Type B pancreatic cell (in vitro differentiated cells): ENCODE measurements around the gene ANKRD23. TPM values are rescaled to one million over a fixed set of nuclear protein-coding genes. Genes with fewer than 3 reads are reported as not detected.
A peak's percentile ranks its signal among the peaks of the same experiment; 100 is the strongest.
"Not testable (repeated sequence)": the region's sequence is repeated elsewhere in the genome, so short reads cannot be mapped to it uniquely, and the experiment has no call there.

ENCODE experiments used
- DNase-seq: peaks from one replicate; pipeline ENCODE4 v3.0.0; 2021; ENCODE audit warnings: mixed read lengths; ENCODE audit not compliant: unreplicated experiment; ENCODE audit errors: extremely low spot score
- H3K27ac Mint-ChIP-seq: 2 replicates; pipeline ENCODE4 v1.8.0; 2021; ENCODE audit warnings: mild to moderate bottlenecking, mixed read lengths
- H3K27me3 Mint-ChIP-seq: 2 replicates; pipeline ENCODE4 v1.8.0; 2021; ENCODE audit warnings: mixed read lengths
- H3K36me3 Mint-ChIP-seq: 2 replicates; pipeline ENCODE4 v1.8.0; 2021; ENCODE audit warnings: mixed read lengths
- H3K4me1 Mint-ChIP-seq: one replicate; pipeline ENCODE4 v1.8.0; 2021; ENCODE audit warnings: mixed read lengths; ENCODE audit not compliant: unreplicated experiment
- H3K4me3 Mint-ChIP-seq: 2 replicates; pipeline ENCODE4 v1.8.0; 2021; ENCODE audit warnings: mild to moderate bottlenecking, mixed read lengths
- H3K9me3 Mint-ChIP-seq: 2 replicates; pipeline ENCODE4 v1.8.0; 2021; ENCODE audit warnings: mixed read lengths
- total RNA-seq: library from RNA; stranded (reverse); gene quantifications from 2 replicates; pipeline ENCODE4 v1.2.1, GENCODE V29; 2021; ENCODE audit warnings: low replicate concordance
- TF ChIP-seq, protein P1 (sequence below): fragments of 200-600 bp; sonication (generic); conservative IDR thresholded peaks from 2 replicates; pipeline ENCODE4 v1.5.0; 2021; ENCODE audit warnings: antibody characterized with exemption, mild to moderate bottlenecking

Gene ANKRD23
- total RNA-seq, 1 donor from 2014 or later: 8.1 TPM

DNA sequence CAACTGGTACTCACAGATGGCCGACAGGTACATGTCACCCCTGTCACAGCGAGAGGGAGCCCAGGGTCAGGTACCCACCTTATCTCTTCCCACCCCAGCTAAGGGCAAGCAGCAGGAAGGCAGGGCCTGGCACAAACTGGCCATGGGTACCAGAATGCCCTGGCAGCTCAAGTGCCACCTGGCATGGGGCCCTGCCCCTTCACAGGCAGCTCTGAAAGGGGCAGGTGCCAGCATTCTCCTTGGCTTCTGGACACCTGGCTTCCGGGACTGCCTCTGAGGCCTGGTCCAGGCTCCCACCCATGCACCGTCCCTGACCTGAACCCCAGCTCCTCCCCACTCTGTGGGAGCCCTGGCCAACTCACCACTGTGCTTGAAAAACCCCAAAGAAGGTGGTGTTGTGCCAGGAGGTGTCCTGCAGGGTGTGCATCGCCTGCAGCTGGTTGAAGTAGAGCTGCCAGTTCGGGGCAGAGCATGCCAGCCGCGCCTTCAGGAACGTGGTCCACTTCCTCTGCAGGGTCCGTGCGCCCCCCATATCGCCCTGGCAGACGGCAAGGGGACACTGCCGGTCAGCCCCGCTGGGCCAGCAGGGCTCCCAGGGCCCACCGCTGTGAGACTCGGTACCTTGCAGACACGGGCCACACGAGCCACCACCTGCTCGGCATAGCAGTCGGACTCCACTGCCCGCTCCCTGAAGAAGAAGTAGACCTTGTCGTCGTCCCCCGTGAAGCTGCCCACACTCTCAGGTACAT lies 20.7 kb upstream of the ANKRD23 start:
- Mint-ChIP-seq H3K27ac (no peak overlapping the region), H3K4me3 (no peak overlapping the region), H3K9me3 (no peaks in the 10 kb centered on the region), H3K36me3 (peaks cover 16% of the 10 kb centered on the region), H3K27me3 (no peaks in the 10 kb centered on the region), H3K4me1 (peaks cover 14% of the 10 kb centered on the region)
- TF ChIP-seq, protein P1, sequence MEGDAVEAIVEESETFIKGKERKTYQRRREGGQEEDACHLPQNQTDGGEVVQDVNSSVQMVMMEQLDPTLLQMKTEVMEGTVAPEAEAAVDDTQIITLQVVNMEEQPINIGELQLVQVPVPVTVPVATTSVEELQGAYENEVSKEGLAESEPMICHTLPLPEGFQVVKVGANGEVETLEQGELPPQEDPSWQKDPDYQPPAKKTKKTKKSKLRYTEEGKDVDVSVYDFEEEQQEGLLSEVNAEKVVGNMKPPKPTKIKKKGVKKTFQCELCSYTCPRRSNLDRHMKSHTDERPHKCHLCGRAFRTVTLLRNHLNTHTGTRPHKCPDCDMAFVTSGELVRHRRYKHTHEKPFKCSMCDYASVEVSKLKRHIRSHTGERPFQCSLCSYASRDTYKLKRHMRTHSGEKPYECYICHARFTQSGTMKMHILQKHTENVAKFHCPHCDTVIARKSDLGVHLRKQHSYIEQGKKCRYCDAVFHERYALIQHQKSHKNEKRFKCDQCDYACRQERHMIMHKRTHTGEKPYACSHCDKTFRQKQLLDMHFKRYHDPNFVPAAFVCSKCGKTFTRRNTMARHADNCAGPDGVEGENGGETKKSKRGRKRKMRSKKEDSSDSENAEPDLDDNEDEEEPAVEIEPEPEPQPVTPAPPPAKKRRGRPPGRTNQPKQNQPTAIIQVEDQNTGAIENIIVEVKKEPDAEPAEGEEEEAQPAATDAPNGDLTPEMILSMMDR: no peak
- no peak for DNase-seq

DNA sequence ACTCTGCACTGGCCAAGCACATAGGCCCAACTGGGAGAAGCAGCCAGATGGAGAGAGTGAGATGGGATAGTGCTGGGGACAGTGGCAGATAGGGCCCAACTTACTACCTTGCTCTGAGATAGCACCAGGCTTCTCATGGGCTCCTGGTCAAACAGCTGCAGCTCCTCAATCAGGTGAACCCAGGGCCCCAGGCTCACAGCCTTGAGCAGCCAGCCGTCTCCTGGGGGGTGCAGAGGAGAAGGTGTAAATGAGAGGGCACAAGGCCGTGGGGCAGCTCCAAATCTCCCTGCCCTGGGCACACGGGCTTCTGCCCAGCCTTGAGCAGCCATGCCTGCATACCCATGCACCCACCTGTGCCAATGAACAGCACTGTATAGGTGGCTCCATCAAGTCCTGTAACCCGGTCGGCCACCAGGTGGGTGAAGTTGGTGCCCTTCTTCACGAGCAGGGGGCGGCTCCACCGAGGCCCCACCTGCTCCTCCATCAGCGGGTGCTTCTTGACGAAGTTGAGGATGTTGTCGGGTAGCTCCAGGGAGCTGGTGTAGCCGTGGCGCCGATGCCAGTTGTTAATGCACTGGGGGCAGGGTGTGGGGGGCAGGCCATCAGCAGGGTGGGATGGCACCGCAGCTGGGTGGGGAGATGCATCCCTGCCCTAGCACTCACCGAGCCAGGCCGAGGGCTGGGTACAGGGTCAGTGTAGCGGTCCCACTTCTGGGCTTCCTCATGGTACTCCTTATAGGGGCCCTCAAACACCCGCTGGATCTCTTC lies 19.9 kb upstream of the ANKRD23 start:
- H3K9me3 Mint-ChIP-seq: no peaks in the 10 kb centered on the region
- H3K27ac Mint-ChIP-seq: peak overlapping the region; percentile 7
- H3K36me3 Mint-ChIP-seq: peaks cover 16% of the 10 kb centered on the region
- DNase-seq: no peak
- peaks cover 21% of the 10 kb centered on the region for H3K4me1 Mint-ChIP-seq
- no peaks in the 10 kb centered on the region for H3K27me3 Mint-ChIP-seq
- H3K4me3 Mint-ChIP-seq: no peak overlapping the region
- TF ChIP-seq, protein P1: no peak

DNA sequence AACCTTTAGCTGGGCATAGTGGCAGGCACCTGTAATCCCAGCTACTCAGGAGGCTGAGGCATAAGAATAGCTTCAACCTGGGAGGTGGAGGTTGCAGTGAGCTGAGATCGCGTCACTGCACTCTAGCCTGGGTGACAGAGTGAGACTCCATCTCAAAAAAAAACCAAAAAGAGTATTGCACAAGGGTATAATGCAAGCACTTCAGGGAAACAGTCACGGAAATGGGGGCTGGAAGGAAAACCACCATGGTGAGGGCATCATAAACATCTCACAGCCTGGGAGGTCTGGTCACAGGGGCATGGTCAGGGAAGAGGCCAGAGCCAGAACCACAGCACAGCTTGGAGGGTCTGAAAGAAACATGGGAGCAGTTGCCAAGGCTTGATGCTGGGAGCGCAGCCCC lies 19.2 kb upstream of the ANKRD23 start:
- not testable (repeated sequence) for DNase-seq, H3K9me3 Mint-ChIP-seq, H3K27me3 Mint-ChIP-seq, H3K4me3 Mint-ChIP-seq
- H3K36me3 Mint-ChIP-seq: peaks cover 16% of the 10 kb centered on the region
- peak overlapping the region; percentile 7 for H3K27ac Mint-ChIP-seq
- peaks cover 22% of the 10 kb centered on the region for H3K4me1 Mint-ChIP-seq

DNA sequence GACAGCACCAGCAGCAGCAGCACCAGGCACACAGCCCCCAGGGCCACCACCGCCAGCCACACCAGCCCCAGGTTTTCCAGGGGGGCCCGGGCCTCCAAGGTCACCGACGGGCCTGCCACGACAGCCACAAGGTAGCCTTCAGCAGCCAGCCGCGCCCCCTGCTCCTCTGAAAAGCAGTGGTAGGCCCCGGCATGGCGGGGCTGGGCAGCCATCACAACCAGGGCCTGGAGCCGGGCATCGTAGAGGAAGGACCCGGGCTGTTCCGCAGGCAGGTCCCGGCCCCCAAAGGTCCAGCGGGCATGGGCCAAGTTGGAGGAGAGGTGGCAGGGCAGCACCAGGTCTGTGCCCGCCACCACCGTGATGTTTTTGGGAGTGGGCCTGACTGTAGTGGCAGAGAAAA lies 17.3 kb upstream of the ANKRD23 start:
- H3K4me3 Mint-ChIP-seq: no peak overlapping the region
- peaks cover 16% of the 10 kb centered on the region for H3K36me3 Mint-ChIP-seq
- no peaks in the 10 kb centered on the region for H3K27me3 Mint-ChIP-seq

DNA sequence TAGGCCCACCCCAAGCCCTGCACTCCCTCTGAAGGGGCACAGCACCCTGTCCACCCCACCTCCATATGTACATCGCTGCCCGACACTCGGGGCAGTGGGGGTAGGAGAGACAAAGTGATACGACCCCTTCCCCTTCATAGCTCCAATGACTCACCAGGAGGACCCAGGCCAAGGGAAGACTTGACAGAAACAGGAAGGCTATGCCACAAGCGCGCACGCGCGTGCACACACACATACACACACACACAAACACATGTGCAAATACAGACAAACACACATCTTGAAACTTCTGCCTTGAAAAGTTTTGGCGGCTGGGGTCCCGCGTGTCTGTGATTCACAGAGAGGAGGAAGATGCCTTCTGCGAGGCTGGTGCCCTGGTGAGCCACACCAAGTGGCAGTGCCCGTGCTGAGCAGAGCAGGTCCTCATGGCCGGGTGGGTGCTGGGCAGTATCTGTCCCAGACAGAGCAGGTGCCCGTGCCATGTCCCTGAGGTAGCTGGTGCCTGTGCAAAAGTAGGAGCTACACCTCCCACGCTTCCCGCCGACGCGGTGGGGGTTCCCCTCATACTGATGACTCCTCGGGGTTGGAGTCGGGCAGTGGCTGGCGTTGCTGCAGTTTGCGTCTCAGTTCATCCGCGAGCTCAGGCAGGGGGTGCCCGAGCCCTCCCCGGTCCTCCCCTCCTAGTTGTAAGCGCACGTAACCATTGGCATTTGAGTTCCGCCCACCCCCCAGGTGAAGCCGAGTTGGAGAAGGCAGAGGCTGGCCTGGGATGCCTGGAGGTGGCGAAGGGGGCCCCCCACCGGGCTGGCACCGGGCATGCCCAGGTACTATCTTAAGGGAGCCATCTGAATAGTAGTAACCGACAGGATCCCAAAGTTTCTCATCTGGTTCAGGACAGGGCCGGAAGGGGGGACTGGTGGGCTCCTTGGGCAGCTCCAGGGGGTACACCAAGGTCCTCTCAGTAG lies 16.5 kb upstream of the ANKRD23 start:
- Mint-ChIP-seq H3K4me1 (peaks cover 23% of the 10 kb centered on the region), H3K36me3 (peaks cover 13% of the 10 kb centered on the region), H3K27me3 (no peaks in the 10 kb centered on the region), H3K9me3 (no peaks in the 10 kb centered on the region), H3K4me3 (peak overlapping the region; percentile 73), H3K27ac (peak overlapping the region; percentile 68)
- TF ChIP-seq, protein P1: no peak
- DNase-seq: no peak

More for the DNA sequence above, 17.3 kb upstream of the ANKRD23 start:
- Mint-ChIP-seq H3K27ac (no peak overlapping the region), H3K9me3 (no peaks in the 10 kb centered on the region), H3K4me1 (peaks cover 23% of the 10 kb centered on the region)
- TF ChIP-seq, protein P1: no peak
- DNase-seq: no peak
